ENCODE measurements around the gene PHETA1. TPM values are rescaled to one million over a fixed set of nuclear protein-coding genes. Genes with fewer than 3 reads are reported as not detected.
A peak's percentile ranks its signal among the peaks of the same experiment; 100 is the strongest.

Gene PHETA1
- total RNA-seq, 1 experiment from 2014 or later, result 8.5 TPM

- no peaks in the 10 kb centered on the region for H3K4me1 ChIP-seq (replicated peaks)
- no peaks in the 10 kb centered on the region for H3K9me3 ChIP-seq (replicated peaks)
- H3K27me3 ChIP-seq (replicated peaks), result peaks cover 9% of the 10 kb centered on the region
- H3K36me3 ChIP-seq, result no peaks in the 10 kb centered on the region
- no peak overlapping the region for H3K4me3 ChIP-seq
- DNase-seq (ENCODE audit: low read depth in 1 of 2, low spot score in 2 of 2), result no peak
- no peak overlapping the region for H3K27ac ChIP-seq
Observed at GRCh38 chr12:111322336-111323250, 46.3 kb downstream of the PHETA1 start.

- Histone ChIP-seq H3K36me3 (no peaks in the 10 kb centered on the region), H3K27me3 (replicated peaks) (peaks cover 9% of the 10 kb centered on the region), H3K27ac (no peak overlapping the region), H3K9me3 (replicated peaks) (no peaks in the 10 kb centered on the region), H3K4me3 (no peak overlapping the region), H3K4me1 (replicated peaks) (no peaks in the 10 kb centered on the region)
- no peak for DNase-seq (ENCODE audit: low read depth in 1 of 2, low spot score in 2 of 2)
Observed at GRCh38 chr12:111321317-111321716, 47.6 kb downstream of the PHETA1 start.

- no peak overlapping the region for H3K27ac ChIP-seq
- no peaks in the 10 kb centered on the region for H3K9me3 ChIP-seq (replicated peaks)
- no peak overlapping the region for H3K4me3 ChIP-seq
- H3K36me3 ChIP-seq, result no peaks in the 10 kb centered on the region
- DNase-seq (ENCODE audit: low read depth in 1 of 2, low spot score in 2 of 2), result no peak
- no peaks in the 10 kb centered on the region for H3K4me1 ChIP-seq (replicated peaks)
- peaks cover 9% of the 10 kb centered on the region for H3K27me3 ChIP-seq (replicated peaks)
Observed at GRCh38 chr12:111320258-111321050, 48.4 kb downstream of the PHETA1 start.

- Histone ChIP-seq H3K4me3 (no peak overlapping the region), H3K27me3 (replicated peaks) (peaks cover 9% of the 10 kb centered on the region), H3K9me3 (replicated peaks) (no peaks in the 10 kb centered on the region), H3K27ac (no peak overlapping the region), H3K4me1 (replicated peaks) (no peaks in the 10 kb centered on the region), H3K36me3 (no peaks in the 10 kb centered on the region)
- no peak for DNase-seq (ENCODE audit: low read depth in 1 of 2, low spot score in 2 of 2)
Observed at GRCh38 chr12:111319600-111320257, 49.2 kb downstream of the PHETA1 start.

GRCh38 chr12:111318450-111318849, 50.4 kb downstream of the PHETA1 start:
- peaks cover 9% of the 10 kb centered on the region for H3K27me3 ChIP-seq (replicated peaks)
- no peak for DNase-seq (ENCODE audit: low read depth in 1 of 2, low spot score in 2 of 2)
- H3K27ac ChIP-seq, result no peak overlapping the region
- H3K4me1 ChIP-seq (replicated peaks), result no peaks in the 10 kb centered on the region
- H3K36me3 ChIP-seq, result no peaks in the 10 kb centered on the region
- H3K4me3 ChIP-seq, result no peak overlapping the region
- no peaks in the 10 kb centered on the region for H3K9me3 ChIP-seq (replicated peaks)

GRCh38 chr12:111316671-111317070, 52.2 kb downstream of the PHETA1 start:
- H3K9me3 ChIP-seq (replicated peaks), result no peaks in the 10 kb centered on the region

GRCh38 chr12:111314953-111315539, 53.8 kb downstream of the PHETA1 start:
- no peak for DNase-seq (ENCODE audit: low read depth in 1 of 2, low spot score in 2 of 2)
- Histone ChIP-seq H3K36me3 (no peaks in the 10 kb centered on the region), H3K9me3 (replicated peaks) (no peaks in the 10 kb centered on the region), H3K27ac (no peak overlapping the region), H3K4me1 (replicated peaks) (no peaks in the 10 kb centered on the region), H3K27me3 (replicated peaks) (peaks cover 4% of the 10 kb centered on the region), H3K4me3 (no peak overlapping the region)

More at GRCh38 chr12:111316671-111317070, 52.2 kb downstream of the PHETA1 start:
- Histone ChIP-seq H3K36me3 (no peaks in the 10 kb centered on the region), H3K4me1 (replicated peaks) (no peaks in the 10 kb centered on the region), H3K4me3 (no peak overlapping the region), H3K27me3 (replicated peaks) (peaks cover 7% of the 10 kb centered on the region), H3K27ac (no peak overlapping the region)
- no peak for DNase-seq (ENCODE audit: low read depth in 1 of 2, low spot score in 2 of 2)

- peak; percentile 38 to 68 for DNase-seq (ENCODE audit: low read depth in 1 of 2, low spot score in 2 of 2)
- Histone ChIP-seq H3K4me1 (replicated peaks) (no peaks in the 10 kb centered on the region), H3K4me3 (no peak overlapping the region), H3K9me3 (replicated peaks) (no peaks in the 10 kb centered on the region), H3K27me3 (replicated peaks) (peaks cover 2% of the 10 kb centered on the region), H3K36me3 (no peaks in the 10 kb centered on the region), H3K27ac (no peak overlapping the region)
Observed at GRCh38 chr12:111313833-111314259, 55.0 kb downstream of the PHETA1 start.

GRCh38 chr12:111312708-111313107, 56.2 kb downstream of the PHETA1 start:
- DNase-seq (ENCODE audit: low read depth in 1 of 2, low spot score in 2 of 2), result no peak
- Histone ChIP-seq H3K36me3 (no peaks in the 10 kb centered on the region), H3K9me3 (replicated peaks) (no peaks in the 10 kb centered on the region), H3K27me3 (replicated peaks) (no peaks in the 10 kb centered on the region), H3K4me3 (no peak overlapping the region), H3K4me1 (replicated peaks) (no peaks in the 10 kb centered on the region), H3K27ac (no peak overlapping the region)

GRCh38 chr12:111312016-111312415, 56.9 kb downstream of the PHETA1 start:
- no peaks in the 10 kb centered on the region for H3K9me3 ChIP-seq (replicated peaks)
- H3K27me3 ChIP-seq (replicated peaks), result no peaks in the 10 kb centered on the region
- DNase-seq (ENCODE audit: low read depth in 1 of 2, low spot score in 2 of 2), result no peak
- H3K4me1 ChIP-seq (replicated peaks), result no peaks in the 10 kb centered on the region
- no peaks in the 10 kb centered on the region for H3K36me3 ChIP-seq
- no peak overlapping the region for H3K27ac ChIP-seq
- H3K4me3 ChIP-seq, result no peak overlapping the region

- no peak for DNase-seq (ENCODE audit: low read depth in 1 of 2, low spot score in 2 of 2)
- H3K27ac ChIP-seq, result no peak overlapping the region
- H3K27me3 ChIP-seq (replicated peaks), result no peaks in the 10 kb centered on the region
- H3K9me3 ChIP-seq (replicated peaks), result no peaks in the 10 kb centered on the region
- H3K4me1 ChIP-seq (replicated peaks), result no peaks in the 10 kb centered on the region
- no peaks in the 10 kb centered on the region for H3K36me3 ChIP-seq
- H3K4me3 ChIP-seq, result no peak overlapping the region
Observed at GRCh38 chr12:111311011-111311410, 57.9 kb downstream of the PHETA1 start.
